Esophagus squamous epithelium (tissue), 5 donors: Measurements from ENCODE around the gene CCNK. TPM values are rescaled to one million over a fixed set of nuclear protein-coding genes. Genes with fewer than 3 reads are reported as not detected.

Source experiments
- DNase-seq: peaks from one replicate; lab custom pipeline; 2025; lab: John Stamatoyannopoulos, UW
- H3K27ac ChIP-seq, 4 donors: fragments of 200-600 bp; sonication (generic); one replicate each; pipeline ENCODE4 v1.5.1; 2016 to 2019; ENCODE audit warnings: mild to moderate bottlenecking in 1 of 4
- H3K27me3 ChIP-seq, 4 donors: fragments of 200-600 bp; sonication (generic); 1 replicate in 3 of 4; 2 replicates in 1 of 4; pipeline versions ENCODE4 v1.5.1 to v1.6.0; 2017 to 2021; ENCODE audit warnings: antibody characterized with exemption in 1 of 4
- H3K36me3 ChIP-seq, 3 donors: fragments of 200-600 bp; sonication (generic); one replicate each; pipeline ENCODE4 v1.5.1; 2016 to 2019
- H3K4me1 ChIP-seq, 3 donors: fragments of 200-600 bp; sonication (generic); one replicate each; pipeline ENCODE4 v1.5.1; 2017 to 2019
- H3K4me3 ChIP-seq, 4 donors: fragments of 200-600 bp; sonication (generic); 1 replicate in 3 of 4; 2 replicates in 1 of 4; pipeline ENCODE4 v1.5.1; 2016 to 2019; ENCODE audit warnings: mild to moderate bottlenecking in 2 of 4, moderate library complexity in 1 of 4
- H3K9me3 ChIP-seq, 3 donors: fragments of 200-600 bp; sonication (generic); one replicate each; pipeline ENCODE4 v1.5.1; 2016 to 2019
- CTCF ChIP-seq, 6 experiments: fragments of 450-650 bp in 4 of 6; fragments of 200-600 bp in 2 of 6; sonication (generic) in 2 of 6; IDR thresholded peaks; one replicate each; pipeline ENCODE4 v1.5.1; 2016 to 2019; ENCODE audit warnings: antibody characterized with exemption in 6 of 6, mild to moderate bottlenecking in 4 of 6, moderate library complexity in 4 of 6
- POLR2A ChIP-seq, 4 donors: fragments of 450-650 bp; IDR thresholded peaks; one replicate each; pipeline ENCODE4 v1.6.1; 2017; ENCODE audit warnings: antibody characterized with exemption in 4 of 4, mild to moderate bottlenecking in 4 of 4, moderate library complexity in 3 of 4
- WGBS, 2 donors: methylation state at CpG; one replicate each; pipeline ENCODE4 v1.1.5; 2018; 5-methylcytosine and 5-hydroxymethylcytosine counted together
- intact Hi-C: fragments of 100-400 bp; cut with DNase I; formaldehyde crosslinking; loops from one replicate; pipeline ENCODE4 v1.15.0; 2022
- total RNA-seq, 4 donors: library from RNA; depleted of rRNA; stranded (reverse); fragments of >200 nt; gene quantifications; one replicate each; pipeline ENCODE4 v1.1.0, GENCODE V29; 2016
- donor health status: DM: yes; HTN: yes; CAD: no.

CCNK gene
- total RNA-seq, 4 donors from 2014 or later = 13.4 to 39.9 (median 29.5) TPM

- WGBS, 2 donors = 73% methylated on average over 7 of the region's 13 CpGs; no CpG with 5 or more reads in 1 of the 2 donors
- TF ChIP-seq POLR2A (IDR thresholded peaks at IDR 0.05) = no peak
- TF ChIP-seq CTCF (IDR thresholded peaks at IDR 0.05) = peak in 1 of 6 experiments; percentile 6
- no peaks in the 10 kb centered on the region for H3K27me3 ChIP-seq
- H3K4me1 ChIP-seq = peaks cover 12 to 57% (median 15%) of the 10 kb centered on the region in 3 donors
- H3K9me3 ChIP-seq = no peaks in the 10 kb centered on the region
- intact Hi-C loops = no loop called here
- no peaks in the 10 kb centered on the region for H3K36me3 ChIP-seq
- no peak overlapping the region for H3K4me3 ChIP-seq
- H3K27ac ChIP-seq = no peak overlapping the region
- no peak for DNase-seq
These were observed 71.5 kb downstream of the CCNK start for GRCh38 chr14:99552572-99553216.

GRCh38 chr14:99554184-99554583, 73.0 kb downstream of the CCNK start:
- Histone ChIP-seq H3K9me3 (no peaks in the 10 kb centered on the region), H3K27ac (peak overlapping the region in 1 of 4 donors; percentile 4), H3K36me3 (no peaks in the 10 kb centered on the region), H3K27me3 (no peaks in the 10 kb centered on the region), H3K4me1 (peaks cover 12 to 53% (median 15%) of the 10 kb centered on the region in 3 donors), H3K4me3 (no peak overlapping the region)
- 40 to 46% methylated on average over 3 to 4 of the region's 12 CpGs for WGBS, 2 donors
- no peak for DNase-seq
- intact Hi-C loops = no loop called here
- no peak for TF ChIP-seq POLR2A (IDR thresholded peaks at IDR 0.05)
- no peak for TF ChIP-seq CTCF (IDR thresholded peaks at IDR 0.05)

GRCh38 chr14:99554757-99555531, 73.7 kb downstream of the CCNK start:
- intact Hi-C loops = no loop called here
- peak overlapping the region in 3 of 4 donors; percentile 41 to 61 (median 46) for H3K27ac ChIP-seq
- 55 to 73% methylated on average over 5 to 8 of the region's 9 CpGs for WGBS, 2 donors
- H3K4me1 ChIP-seq = peaks cover 14 to 54% (median 15%) of the 10 kb centered on the region in 3 donors
- DNase-seq = no peak
- H3K27me3 ChIP-seq = no peaks in the 10 kb centered on the region
- TF ChIP-seq CTCF (IDR thresholded peaks at IDR 0.05) (no peak), POLR2A (IDR thresholded peaks at IDR 0.05) (no peak)
- H3K4me3 ChIP-seq = no peak overlapping the region
- H3K36me3 ChIP-seq = no peaks in the 10 kb centered on the region
- H3K9me3 ChIP-seq = no peaks in the 10 kb centered on the region

GRCh38 chr14:99556134-99556791, 75.1 kb downstream of the CCNK start:
- intact Hi-C loops = no loop called here
- 88 to 90% methylated on average over 10 of the region's 10 CpGs for WGBS, 2 donors
- Histone ChIP-seq H3K27ac (no peak overlapping the region), H3K4me3 (no peak overlapping the region), H3K36me3 (no peaks in the 10 kb centered on the region), H3K9me3 (no peaks in the 10 kb centered on the region), H3K4me1 (peaks cover 26 to 55% (median 27%) of the 10 kb centered on the region in 3 donors), H3K27me3 (no peaks in the 10 kb centered on the region)
- no peak for DNase-seq
- TF ChIP-seq POLR2A (IDR thresholded peaks at IDR 0.05) (no peak), CTCF (IDR thresholded peaks at IDR 0.05) (no peak)
